Adipose tissue (tissue), 3 donors: ENCODE data around the gene LMO7. TPM values are rescaled to one million over a fixed set of nuclear protein-coding genes. Genes with fewer than 3 reads are reported as not detected.
"Not testable (repeated sequence)": the region's sequence is repeated elsewhere in the genome, so short reads cannot be mapped to it uniquely, and the experiment has no call there.

Experiments used
- H3K27ac ChIP-seq: one replicate; pipeline ENCODE4 v1.5.1; 2013; ENCODE audit warnings: low read depth, low read length
- WGBS, 3 donors: extraction: QIAGEN DNeasy Blood & Tissue Kit; methylation state at CpG; one replicate each; pipeline ENCODE4 v1.1.7; 2013; 5-methylcytosine and 5-hydroxymethylcytosine counted together
- polyA plus RNA-seq, 3 donors: library from polyadenylated mRNA; stranded (reverse); fragments of 200-250 nt; gene quantifications; one replicate each; pipeline ENCODE4 v1.2.3, GENCODE V29; 2013
- donor health status: healthy with polysubstance abuse.
- donor health status: Bipolar disorder and iron deficiency.
- donor health status: healthy.

LMO7 gene
- polyA plus RNA-seq, 3 donors = 2.4 to 10.4 (median 5.0) TPM

DNA sequence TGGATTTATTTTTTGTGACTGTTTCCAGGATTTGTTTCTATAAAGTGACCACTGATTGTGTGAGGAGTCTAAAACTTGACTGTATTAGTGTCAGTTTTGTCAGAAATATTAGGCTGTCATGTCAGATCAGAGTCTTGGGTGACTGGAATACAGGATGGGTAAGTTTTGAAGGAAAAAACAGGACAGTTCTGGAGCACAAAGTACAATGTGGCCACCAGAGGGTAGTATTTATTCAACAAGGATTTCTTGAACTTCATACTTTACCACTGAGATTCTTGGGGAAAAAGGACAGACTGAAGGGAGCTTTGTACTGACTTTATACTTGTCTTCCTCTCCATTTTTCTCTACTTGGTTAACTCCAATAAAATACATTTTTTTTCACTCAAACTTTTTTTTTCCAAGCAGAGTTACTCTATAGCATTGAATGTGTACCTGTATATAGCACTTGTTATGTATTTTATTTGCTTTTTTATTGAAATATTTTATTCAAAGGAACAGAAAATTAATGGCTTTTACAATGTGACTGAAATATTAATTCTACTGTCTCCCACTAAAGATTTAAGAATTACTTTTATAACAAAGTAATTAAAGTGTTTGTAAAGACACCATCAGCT lies 51.1 kb downstream of the LMO7 start:
- no peak overlapping the region for H3K27ac ChIP-seq

DNA sequence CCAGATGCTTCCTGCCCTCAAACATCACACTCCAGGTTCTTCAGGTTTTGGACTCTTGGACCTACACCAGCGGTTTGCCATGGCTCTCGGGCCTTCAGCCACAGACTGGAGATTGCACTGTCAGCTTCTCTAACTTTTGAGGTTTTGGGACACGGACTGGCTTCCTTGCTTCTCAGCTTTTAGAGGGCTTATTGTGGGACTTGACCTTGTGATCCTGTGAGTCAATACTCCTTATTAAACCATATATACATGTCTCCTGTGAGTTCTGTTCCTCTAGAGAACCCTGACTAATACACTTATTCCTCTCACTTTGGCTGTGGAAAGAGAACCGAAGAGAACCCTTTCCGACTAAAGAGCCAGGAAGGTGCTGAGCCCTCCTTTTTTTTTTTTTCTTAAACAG lies 53.6 kb downstream of the LMO7 start:
- no peak overlapping the region for H3K27ac ChIP-seq
- 89 to 94% (median 93%) methylated on average over 5 of the region's 5 CpGs for WGBS, 3 donors

DNA sequence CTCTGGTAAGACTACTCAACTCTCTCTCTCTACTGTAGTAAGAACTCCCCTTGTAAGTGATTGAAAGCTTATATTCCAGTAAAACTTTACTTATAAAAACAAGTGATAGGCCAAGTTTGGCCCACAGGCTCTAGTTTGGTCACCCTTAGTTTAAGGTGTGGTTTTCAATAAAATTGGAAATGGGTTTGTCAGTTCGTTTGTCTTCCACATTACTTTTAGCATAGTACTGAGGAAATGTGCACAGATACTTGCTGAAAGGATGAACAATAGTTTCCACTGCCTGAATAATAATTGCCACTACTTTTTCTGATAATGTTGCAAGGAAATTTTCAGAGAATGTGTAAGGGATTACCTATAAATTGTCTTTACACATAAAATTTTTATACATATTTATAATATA lies 54.5 kb downstream of the LMO7 start:
- 78 to 83% (median 80%) methylated on average over 1 of the region's 1 CpG for WGBS, 3 donors
- no peak overlapping the region for H3K27ac ChIP-seq

DNA sequence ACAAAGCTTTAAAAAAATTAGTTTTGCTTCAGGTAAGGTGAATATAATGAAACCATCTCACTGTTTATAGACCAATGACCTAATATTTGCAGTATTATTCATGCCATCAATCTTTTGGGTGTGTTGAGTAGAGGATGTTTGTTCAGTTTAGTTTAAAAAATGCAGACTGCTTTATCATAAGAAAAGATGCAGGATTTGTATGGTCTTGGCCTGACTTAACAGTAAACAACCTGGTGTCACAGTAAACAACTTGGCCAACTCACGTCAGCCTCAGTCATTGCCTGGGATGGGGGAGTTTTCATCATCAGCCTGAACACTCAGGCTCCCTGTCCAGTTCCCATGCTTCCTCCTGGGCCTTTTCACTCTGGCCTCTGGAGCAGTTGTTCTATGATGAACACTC lies 55.1 kb downstream of the LMO7 start:
- WGBS, 3 donors = 62 to 71% (median 69%) methylated on average over 1 of the region's 1 CpG
- no peak overlapping the region for H3K27ac ChIP-seq

DNA sequence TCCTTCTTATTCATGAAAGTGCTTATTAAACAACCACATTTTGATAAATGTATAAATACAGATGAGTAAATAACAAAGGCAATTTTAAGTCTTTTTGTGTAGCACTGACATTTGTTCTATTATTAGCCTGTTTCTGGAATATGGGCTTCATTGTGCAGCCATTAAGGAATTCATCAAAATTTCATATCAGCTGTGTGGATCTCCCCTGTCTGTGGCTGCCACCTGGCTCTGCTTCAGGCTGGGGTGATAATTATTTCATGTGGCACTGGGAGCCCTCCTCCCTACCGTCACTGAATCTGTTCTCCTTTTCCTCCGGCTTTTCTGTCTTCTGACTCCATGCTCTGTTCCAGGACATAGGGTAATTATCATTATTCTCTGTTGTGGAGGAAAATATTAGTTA lies 57.1 kb downstream of the LMO7 start:
- no peak overlapping the region for H3K27ac ChIP-seq
- WGBS, 3 donors = 88 to 90% (median 89%) methylated on average over 2 of the region's 2 CpGs

- no peak overlapping the region for H3K27ac ChIP-seq
- WGBS, 3 donors = 49 to 85% (median 80%) methylated on average over 8 of the region's 8 CpGs
Observed at GRCh38 chr13:75694722-75695121, 58.6 kb downstream of the LMO7 start.

GRCh38 chr13:75695908-75696307 lies 59.8 kb downstream of the LMO7 start:
- WGBS, 3 donors = 23 to 28% (median 26%) methylated on average over 8 of the region's 8 CpGs
- not testable (repeated sequence) for H3K27ac ChIP-seq

DNA sequence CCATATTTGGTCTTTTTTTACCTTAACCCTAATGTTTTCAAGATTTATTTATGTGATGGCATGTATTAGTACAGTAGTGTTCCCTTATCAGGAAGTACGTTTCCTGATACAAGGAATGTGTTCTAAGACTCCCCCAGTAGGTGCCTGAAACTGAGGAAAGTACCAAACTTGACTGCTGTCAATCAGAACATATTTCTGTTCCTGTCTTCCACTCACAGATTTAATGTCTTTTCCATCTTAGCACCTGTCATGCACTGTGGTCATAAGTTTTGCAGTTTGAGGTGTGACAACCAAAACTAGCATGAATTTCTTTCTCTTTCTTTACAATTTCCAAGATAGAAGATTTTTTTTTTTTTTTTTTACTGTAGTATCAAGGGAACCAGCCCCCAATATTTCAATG lies 62.9 kb downstream of the LMO7 start:
- 82 to 97% (median 92%) methylated on average over 1 of the region's 1 CpG for WGBS, 3 donors
- H3K27ac ChIP-seq = no peak overlapping the region

DNA sequence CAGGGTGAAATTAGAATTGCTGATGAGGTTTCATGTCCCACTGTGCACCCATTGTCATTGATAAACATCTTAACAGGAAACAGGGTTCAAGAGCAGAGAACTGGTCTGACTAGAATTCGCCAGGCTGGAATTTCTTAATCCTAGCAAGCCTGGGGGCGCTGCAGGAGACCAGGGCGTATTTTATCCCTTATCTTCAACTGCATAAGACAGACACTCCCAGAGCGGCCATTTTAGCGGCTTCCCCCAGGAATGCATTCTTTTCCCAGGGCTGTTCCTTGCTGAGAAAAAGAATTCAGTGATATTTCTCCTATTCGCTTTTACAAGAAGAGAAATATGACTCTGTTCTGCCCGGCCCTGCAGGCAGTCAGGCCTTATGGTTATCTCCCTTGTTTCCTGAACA lies 63.6 kb downstream of the LMO7 start:
- H3K27ac ChIP-seq = not testable (repeated sequence)
- WGBS, 3 donors = 96 to 98% (median 98%) methylated on average over 7 of the region's 7 CpGs

- H3K27ac ChIP-seq = no peak overlapping the region
- WGBS, 3 donors = 95 to 97% (median 97%) methylated on average over 2 of the region's 2 CpGs
Observed at GRCh38 chr13:75700552-75700951, 64.4 kb downstream of the LMO7 start.

DNA sequence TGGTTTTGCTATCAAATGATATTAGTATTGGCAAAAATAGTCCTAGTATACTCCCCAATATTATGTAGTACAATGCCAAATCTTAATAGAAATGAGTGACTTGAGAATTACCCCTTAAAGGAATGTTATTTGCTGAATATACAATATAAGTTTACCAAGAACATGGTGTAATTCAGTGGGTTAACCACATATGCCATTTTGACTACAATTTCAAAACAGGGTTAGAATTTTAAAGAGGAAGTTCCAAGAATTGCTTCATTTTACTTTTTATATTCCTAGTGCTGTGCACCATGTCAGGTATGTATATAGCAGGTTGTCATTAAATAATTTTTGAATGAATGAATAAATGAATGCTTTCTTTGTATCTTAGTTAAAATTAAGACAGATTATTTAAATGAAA lies 66.3 kb downstream of the LMO7 start:
- no peak overlapping the region for H3K27ac ChIP-seq

DNA sequence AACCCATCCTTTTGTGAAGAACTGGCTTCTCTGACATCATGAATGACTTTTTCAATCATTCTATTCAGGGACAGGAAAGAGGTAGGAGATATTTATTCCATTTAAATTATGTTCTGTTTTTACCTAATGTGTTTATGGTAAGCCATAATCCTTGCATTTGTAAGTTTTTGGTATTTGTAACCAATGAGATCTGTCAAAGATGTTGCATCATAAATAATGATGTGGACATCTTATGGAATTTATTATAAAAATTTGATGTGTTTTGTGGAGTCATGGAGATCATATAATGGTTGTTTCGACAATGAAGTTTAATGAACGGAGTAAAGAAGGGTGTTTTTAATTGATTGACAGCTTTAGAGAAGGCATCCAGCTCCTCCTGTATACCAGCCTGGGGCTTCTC lies 67.6 kb downstream of the LMO7 start:
- no peak overlapping the region for H3K27ac ChIP-seq
- WGBS, 3 donors = 95 to 99% (median 96%) methylated on average over 2 of the region's 2 CpGs

DNA sequence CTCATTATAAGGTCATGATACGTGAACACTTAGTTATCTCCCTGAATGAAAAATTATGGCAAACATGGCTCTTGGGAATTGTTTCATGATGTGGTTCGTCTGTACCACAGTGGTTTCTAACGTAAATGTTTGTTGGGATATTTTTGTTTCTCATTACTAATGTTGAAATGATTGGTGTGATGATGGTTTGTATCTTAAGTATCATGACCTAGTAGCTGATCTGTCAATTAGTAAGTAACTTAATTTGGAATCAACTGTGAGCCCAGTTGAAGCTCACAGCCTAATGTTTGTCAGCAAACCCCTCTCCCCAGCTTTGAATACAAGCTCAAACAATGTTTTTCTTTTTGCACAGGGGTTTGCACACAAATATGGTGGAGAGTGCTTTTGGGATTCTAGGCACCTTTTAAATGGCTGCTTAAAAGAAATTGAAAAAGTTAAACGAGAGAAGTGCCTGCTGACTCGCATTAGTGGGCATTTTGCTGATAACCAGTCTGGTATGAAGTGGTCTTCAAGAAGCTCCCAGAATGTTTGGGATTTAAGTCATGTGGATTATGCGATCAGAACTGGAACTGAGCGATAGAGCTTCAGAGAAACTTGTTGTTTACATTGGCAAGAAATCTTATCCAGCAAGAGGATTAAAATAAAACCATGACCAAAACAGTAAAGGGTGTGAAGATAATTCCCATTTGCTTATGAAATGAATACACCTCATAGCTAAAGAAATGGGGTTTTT lies 68.2 kb downstream of the LMO7 start:
- WGBS, 3 donors = 58 to 84% (median 79%) methylated on average over 7 of the region's 7 CpGs

DNA sequence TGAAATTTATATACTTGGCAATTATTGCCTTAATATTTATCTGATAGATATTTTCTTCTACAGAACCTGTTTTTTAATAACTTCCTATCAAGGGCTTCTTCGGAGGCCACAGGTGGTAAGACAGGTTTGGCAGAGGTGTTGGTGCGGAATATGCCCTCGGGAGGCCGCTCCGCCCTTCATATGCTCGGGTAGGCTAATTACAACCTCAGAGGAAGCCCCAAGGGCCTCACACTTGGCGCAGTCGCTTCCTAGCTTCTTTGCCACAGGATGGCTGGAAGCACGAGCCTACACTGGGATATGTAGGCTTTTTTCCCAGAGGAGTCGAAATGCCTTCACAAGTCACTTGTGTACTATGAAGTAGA lies 68.8 kb downstream of the LMO7 start:
- H3K27ac ChIP-seq = no peak overlapping the region
- 39 to 83% (median 77%) methylated on average over 10 of the region's 10 CpGs for WGBS, 3 donors

More for the DNA sequence above, 68.2 kb downstream of the LMO7 start:
- no peak overlapping the region for H3K27ac ChIP-seq

DNA sequence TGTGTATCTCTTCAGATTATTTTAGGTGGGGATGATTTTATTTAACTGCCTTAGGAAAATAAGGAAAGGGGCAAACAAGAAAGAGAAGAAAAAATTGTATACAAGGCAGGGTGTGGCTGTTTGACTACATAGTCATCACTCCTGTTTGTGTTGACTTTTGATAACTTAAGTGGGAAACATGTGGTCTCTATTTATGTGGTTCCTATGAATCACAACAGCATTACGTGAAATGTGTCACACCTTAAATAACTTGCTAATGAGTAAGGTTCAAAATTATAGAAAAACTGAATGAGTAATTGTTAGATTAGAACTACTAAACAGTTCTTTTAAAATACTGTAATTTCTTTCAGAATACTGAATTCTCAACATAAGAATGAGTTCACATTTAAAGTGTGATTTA lies 69.3 kb downstream of the LMO7 start:
- H3K27ac ChIP-seq = no peak overlapping the region
- WGBS, 3 donors = 38 to 71% (median 68%) methylated on average over 1 of the region's 1 CpG

DNA sequence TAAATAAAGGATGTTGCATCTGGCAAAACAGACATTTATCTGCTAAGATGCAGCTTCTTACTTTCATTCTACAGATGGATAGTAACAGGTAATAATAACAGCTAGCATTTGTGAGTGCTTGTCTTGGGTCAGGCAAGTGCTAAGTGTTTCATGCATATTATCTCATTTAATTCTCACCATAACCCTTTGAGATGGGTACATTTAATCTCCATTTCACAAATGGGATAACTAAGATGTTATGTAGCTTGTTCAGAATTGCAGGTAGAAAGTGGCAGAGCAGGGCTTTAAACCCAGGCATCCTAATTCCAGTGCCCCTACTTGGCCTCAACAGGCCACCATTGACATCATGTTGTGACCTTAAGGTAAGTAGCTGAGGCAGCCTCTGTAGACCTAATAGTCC lies 69.8 kb downstream of the LMO7 start:
- no peak overlapping the region for H3K27ac ChIP-seq

- no peak overlapping the region for H3K27ac ChIP-seq
- 94 to 96% (median 95%) methylated on average over 2 of the region's 2 CpGs for WGBS, 3 donors
Observed at GRCh38 chr13:75713852-75714251, 77.7 kb downstream of the LMO7 start.

GRCh38 chr13:75715601-75716523 lies 79.7 kb downstream of the LMO7 start:
- 50 to 72% (median 61%) methylated on average over 6 of the region's 6 CpGs for WGBS, 3 donors
- H3K27ac ChIP-seq = no peak overlapping the region

- H3K27ac ChIP-seq = no peak overlapping the region
- WGBS, 3 donors = 80 to 84% (median 83%) methylated on average over 2 of the region's 2 CpGs
Observed at GRCh38 chr13:75717525-75717924, 81.4 kb downstream of the LMO7 start.
